CD1c-positive myeloid dendritic cell (primary cell): ENCODE results near the gene UMODL1.
"Not testable (repeated sequence)": the region's sequence is repeated elsewhere in the genome, so short reads cannot be mapped to it uniquely, and the experiment has no call there.

ENCODE experiments used
- DNase-seq: peaks from one replicate; pipeline ENCODE4 v3.0.0-alpha.2; 2016; ENCODE audit errors: extremely low spot score

The UMODL1 gene

GRCh38 chr21:42114646-42115045 lies 43.5 kb downstream of the UMODL1 start:
- DNase-seq, result no peak

- DNase-seq, result no peak
Observed at GRCh38 chr21:42115136-42115683, 44.1 kb downstream of the UMODL1 start.

- not testable (repeated sequence) for DNase-seq
Observed at GRCh38 chr21:42116551-42116950, 45.4 kb downstream of the UMODL1 start.

GRCh38 chr21:42117229-42117966 lies 46.3 kb downstream of the UMODL1 start:
- DNase-seq, result peak; percentile 82

- DNase-seq, result peak; percentile 49
Observed at GRCh38 chr21:42117967-42118780, 47.1 kb downstream of the UMODL1 start.

GRCh38 chr21:42118901-42119300 lies 47.8 kb downstream of the UMODL1 start:
- peak; percentile 36 for DNase-seq

- DNase-seq, result no peak
Observed at GRCh38 chr21:42120101-42120902, 49.2 kb downstream of the UMODL1 start.

- no peak for DNase-seq
Observed at GRCh38 chr21:42120903-42121535, 49.9 kb downstream of the UMODL1 start.

GRCh38 chr21:42121794-42122193 lies 50.7 kb downstream of the UMODL1 start:
- no peak for DNase-seq

GRCh38 chr21:42122398-42122797 lies 51.3 kb downstream of the UMODL1 start:
- DNase-seq, result no peak

- DNase-seq, result no peak
Observed at GRCh38 chr21:42122808-42123207, 51.7 kb downstream of the UMODL1 start.

GRCh38 chr21:42123219-42123908 lies 52.2 kb downstream of the UMODL1 start:
- DNase-seq, result no peak

GRCh38 chr21:42124081-42124480 lies 53.0 kb downstream of the UMODL1 start:
- DNase-seq, result no peak

- DNase-seq, result no peak
Observed at GRCh38 chr21:42124826-42125570, 53.9 kb downstream of the UMODL1 start.

GRCh38 chr21:42125571-42126544 lies 54.7 kb downstream of the UMODL1 start:
- peak; percentile 46 for DNase-seq

- DNase-seq, result no peak
Observed at GRCh38 chr21:42127164-42128150, 56.3 kb downstream of the UMODL1 start.
